H9 (cell line): ENCODE data around the gene BHLHE40. TPM values are rescaled to one million over a fixed set of nuclear protein-coding genes. Genes with fewer than 3 reads are reported as not detected.

Source experiments
- DNase-seq: peaks from one replicate; pipeline ENCODE4 v3.0.0-alpha.2; 2017
- H2AFZ ChIP-seq: one replicate; pipeline ENCODE4 v1.6.1; 2013; ENCODE audit warnings: mild to moderate bottlenecking, low read length, control low read depth, moderate library complexity
- H2AK5ac ChIP-seq: 2 replicates; pipeline ENCODE4 v1.6.1; 2013; ENCODE audit warnings: low read length, control low read depth, mixed read lengths; ENCODE audit not compliant: insufficient read length
- H2BK120ac ChIP-seq: one replicate; pipeline ENCODE4 v1.6.1; 2013; ENCODE audit warnings: low read depth, mild to moderate bottlenecking, low read length, control low read depth, inconsistent platforms; ENCODE audit not compliant: poor library complexity, severe bottlenecking
- H2BK12ac ChIP-seq: 2 replicates; pipeline ENCODE4 v1.6.1; 2013; ENCODE audit warnings: low read length, control low read depth, mixed read lengths, low read depth; ENCODE audit not compliant: insufficient read length
- H2BK15ac ChIP-seq: 2 replicates; pipeline ENCODE4 v1.6.1; 2013; ENCODE audit warnings: low read depth, low read length, control low read depth
- H2BK20ac ChIP-seq: one replicate; pipeline ENCODE4 v1.6.1; 2013; ENCODE audit warnings: low read depth, mild to moderate bottlenecking, low read length, control low read depth, inconsistent platforms; ENCODE audit not compliant: poor library complexity, severe bottlenecking
- H2BK5ac ChIP-seq: 2 replicates; pipeline ENCODE4 v1.6.1; 2013; ENCODE audit warnings: low read length, control low read depth, mixed read lengths; ENCODE audit not compliant: insufficient read length
- H3K14ac ChIP-seq: 2 replicates; pipeline ENCODE4 v1.6.1; 2013; ENCODE audit warnings: low read length, control low read depth; ENCODE audit not compliant: insufficient read depth
- H3K18ac ChIP-seq: 2 replicates; pipeline ENCODE4 v1.6.1; 2013; ENCODE audit warnings: low read depth, mild to moderate bottlenecking, mixed read lengths, low read length, control low read depth; ENCODE audit not compliant: insufficient read length
- H3K23ac ChIP-seq: 2 replicates; pipeline ENCODE4 v1.6.1; 2013; ENCODE audit warnings: low read length, control low read depth, mixed read lengths, low read depth; ENCODE audit not compliant: insufficient read length
- H3K23me2 ChIP-seq: 2 replicates; pipeline ENCODE4 v1.6.1; 2013; ENCODE audit warnings: low read depth, mild to moderate bottlenecking, mixed read lengths, low read length, control low read depth; ENCODE audit not compliant: insufficient read length, poor library complexity, severe bottlenecking
- H3K27ac ChIP-seq: 2 replicates; pipeline ENCODE4 v1.5.1; 2013; ENCODE audit warnings: low read length, control low read depth, mixed read lengths, low read depth; ENCODE audit not compliant: insufficient read length
- H3K27me3 ChIP-seq: 2 replicates; pipeline ENCODE4 v1.6.1; 2013; ENCODE audit warnings: low read length, control low read depth, inconsistent platforms; ENCODE audit not compliant: insufficient read depth
- H3K4ac ChIP-seq: 2 replicates; pipeline ENCODE4 v1.6.1; 2013; ENCODE audit warnings: low read depth, mild to moderate bottlenecking, control low read depth, inconsistent platforms, low read length, moderate library complexity
- H3K4me1 ChIP-seq: 2 replicates; pipeline ENCODE4 v1.6.1; 2013; ENCODE audit warnings: low read length, control low read depth, inconsistent platforms; ENCODE audit not compliant: insufficient read depth
- H3K4me2 ChIP-seq: 2 replicates; pipeline ENCODE4 v1.6.1; 2013; ENCODE audit warnings: low read length, control low read depth, mixed read lengths; ENCODE audit not compliant: insufficient read length, insufficient read depth
- H3K56ac ChIP-seq: 2 replicates; pipeline ENCODE4 v1.6.1; 2013; ENCODE audit warnings: low read depth, mild to moderate bottlenecking, mixed read lengths, low read length, control low read depth; ENCODE audit not compliant: insufficient read length
- H3K79me1 ChIP-seq: 2 replicates; pipeline ENCODE4 v1.6.1; 2013; ENCODE audit warnings: low read depth, mild to moderate bottlenecking, moderate library complexity, low read length, control low read depth, inconsistent platforms; ENCODE audit not compliant: insufficient read depth, poor library complexity, severe bottlenecking
- H3K79me2 ChIP-seq: 2 replicates; pipeline ENCODE4 v1.6.1; 2013; ENCODE audit warnings: low read length, control low read depth, inconsistent platforms; ENCODE audit not compliant: insufficient read depth
- H3K9ac ChIP-seq: 2 replicates; pipeline ENCODE4 v1.6.1; 2013; ENCODE audit warnings: low read length, control low read depth, mixed read lengths; ENCODE audit not compliant: insufficient read length; ENCODE audit errors: extremely low read depth
- H3K9me3 ChIP-seq: one replicate; pipeline ENCODE4 v1.6.1; 2013; ENCODE audit warnings: low read depth, low read length, inconsistent platforms; ENCODE audit not compliant: control insufficient read depth
- H3T11ph ChIP-seq: one replicate; pipeline ENCODE4 v1.6.1; 2013; ENCODE audit warnings: mild to moderate bottlenecking, low read length, control low read depth, inconsistent platforms
- H4K20me1 ChIP-seq: one replicate; pipeline ENCODE4 v1.6.1; 2013; ENCODE audit not compliant: control insufficient read depth, insufficient read length, insufficient read depth
- H4K5ac ChIP-seq: 2 replicates; pipeline ENCODE4 v1.6.1; 2013; ENCODE audit warnings: low read depth, mild to moderate bottlenecking, mixed read lengths, low read length, control low read depth; ENCODE audit not compliant: insufficient read length
- H4K8ac ChIP-seq: replicated peaks from 2 replicates; pipeline ENCODE4 v1.6.1; 2013; ENCODE audit warnings: low read length, control low read depth, mixed read lengths, low read depth; ENCODE audit not compliant: insufficient read length
- H4K91ac ChIP-seq: 2 replicates; pipeline ENCODE4 v1.6.1; 2013; ENCODE audit warnings: low read depth, mild to moderate bottlenecking, moderate library complexity, mixed read lengths, low read length, control low read depth; ENCODE audit not compliant: insufficient read length
- H3K27ac Mint-ChIP-seq, 3 experiments: 2 replicates in 2 of 3; 3 replicates in 1 of 3; pipeline ENCODE4 v1.8.0; 2020 to 2021; ENCODE audit warnings: mixed read lengths in 3 of 3, mild to moderate bottlenecking in 1 of 3, moderate library complexity in 1 of 3
- H3K27me3 Mint-ChIP-seq: 2 replicates; pipeline ENCODE4 v1.8.0; 2021; ENCODE audit warnings: low read depth, mild to moderate bottlenecking, moderate library complexity, mixed read lengths
- H3K36me3 Mint-ChIP-seq, 3 experiments: 2 replicates in 2 of 3; 3 replicates in 1 of 3; pipeline ENCODE4 v1.8.0; 2020 to 2021; ENCODE audit warnings: low read depth in 3 of 3, mixed read lengths in 3 of 3; ENCODE audit not compliant: insufficient read depth in 1 of 3
- H3K4me1 Mint-ChIP-seq, 2 experiments: 2 replicates each; pipeline ENCODE4 v1.8.0; 2020; ENCODE audit warnings: mixed read lengths in 2 of 2
- H3K4me3 Mint-ChIP-seq, 2 experiments: 2 replicates in 1 of 2; 3 replicates in 1 of 2; pipeline ENCODE4 v1.8.0; 2020 to 2021; ENCODE audit warnings: mild to moderate bottlenecking in 2 of 2, mixed read lengths in 2 of 2, moderate library complexity in 1 of 2
- H3K9me3 Mint-ChIP-seq, 2 experiments: 2 replicates in 1 of 2; 3 replicates in 1 of 2; pipeline ENCODE4 v1.8.0; 2020; ENCODE audit warnings: mild to moderate bottlenecking in 2 of 2, mixed read lengths in 2 of 2, moderate library complexity in 1 of 2
- CTCF ChIP-seq: fragments of 200-600 bp; sonication (generic); conservative IDR thresholded peaks from 3 replicates; pipeline ENCODE4 v1.8.0; 2021; ENCODE audit warnings: antibody characterized with exemption, mild to moderate bottlenecking
- WGBS: extraction: QIAGEN DNeasy Blood & Tissue Kit; methylation state at CpG from one replicate; pipeline ENCODE4 v1.1.7; 2013; ENCODE audit warnings: missing lambda C conversion rate, low lambda C conversion rate, mixed read lengths; ENCODE audit not compliant: insufficient read length; ENCODE audit errors: extremely low coverage; 5-methylcytosine and 5-hydroxymethylcytosine counted together
- total RNA-seq: library from RNA; stranded (reverse); gene quantifications from 2 replicates; pipeline ENCODE4 v1.2.1, GENCODE V29; 2021

BHLHE40 gene
- total RNA-seq, 1 experiment from 2014 or later = 4.1 TPM

- H3K27me3 ChIP-seq = no peaks in the 10 kb centered on the region
- no peaks in the 10 kb centered on the region for H4K20me1 ChIP-seq
- no peak overlapping the region for H2BK20ac ChIP-seq
- no peak overlapping the region for H3K27ac ChIP-seq
- H3K79me2 ChIP-seq = no peaks in the 10 kb centered on the region
- H2BK15ac ChIP-seq = no peak overlapping the region
- WGBS = no CpG with 5 or more reads among the region's 11 CpGs
- no peak overlapping the region for H3K23ac ChIP-seq
- no peak overlapping the region for H3K56ac ChIP-seq
- no peak overlapping the region for H3K14ac ChIP-seq
- no peaks in the 10 kb centered on the region for H3K23me2 ChIP-seq
- H2AK5ac ChIP-seq = no peak overlapping the region
- Mint-ChIP-seq H3K9me3 (no peaks in the 10 kb centered on the region), H3K36me3 (no peaks in the 10 kb centered on the region), H3K27ac (peak overlapping the region in 1 of 3 experiments; percentile 68; a peak in 3 of 7 replicates), H3K27me3 (peaks cover 7% of the 10 kb centered on the region), H3K4me1 (peaks cover 13 to 24% of the 10 kb centered on the region in 2 experiments), H3K4me3 (no peak overlapping the region)
- no peak overlapping the region for H3K18ac ChIP-seq
- no peak overlapping the region for H4K5ac ChIP-seq
- H3T11ph ChIP-seq = no peak overlapping the region
- H4K91ac ChIP-seq = no peak overlapping the region
- H2AFZ ChIP-seq = no peak overlapping the region
- no peak overlapping the region for H3K4me2 ChIP-seq
- H4K8ac ChIP-seq = no peak overlapping the region
- no peak overlapping the region for H2BK5ac ChIP-seq
- TF ChIP-seq CTCF = no peak
- H2BK120ac ChIP-seq = no peak overlapping the region
- H3K4ac ChIP-seq = no peak overlapping the region
- DNase-seq = no peak
- no peaks in the 10 kb centered on the region for H3K79me1 ChIP-seq
- H3K9me3 ChIP-seq = no peaks in the 10 kb centered on the region
- no peak overlapping the region for H3K9ac ChIP-seq
- no peak overlapping the region for H2BK12ac ChIP-seq
- no peaks in the 10 kb centered on the region for H3K4me1 ChIP-seq
Measured at GRCh38 chr3:4994823-4995499, 15.7 kb downstream of the BHLHE40 start.
